Mesothelial cell of epicardium (in vitro differentiated cells): ENCODE data around the gene FAM184B. TPM values are rescaled to one million over a fixed set of nuclear protein-coding genes. Genes with fewer than 3 reads are reported as not detected.

Source experiments
- DNase-seq, 2 experiments: peaks; one replicate each; pipeline ENCODE4 v3.0.0; 2021; ENCODE audit warnings: low spot score in 2 of 2; ENCODE audit not compliant: unreplicated experiment in 2 of 2
- H3K27ac Mint-ChIP-seq: 2 replicates; pipeline ENCODE4 v1.8.0; 2021; ENCODE audit warnings: mixed read lengths
- H3K27me3 Mint-ChIP-seq: 2 replicates; pipeline ENCODE4 v1.8.0; 2021; ENCODE audit warnings: low read depth, mixed read lengths
- H3K36me3 Mint-ChIP-seq: 2 replicates; pipeline ENCODE4 v1.8.0; 2021; ENCODE audit warnings: mixed read lengths
- H3K4me1 Mint-ChIP-seq: 2 replicates; pipeline ENCODE4 v1.8.0; 2021; ENCODE audit warnings: mixed read lengths
- H3K4me3 Mint-ChIP-seq: 2 replicates; pipeline ENCODE4 v1.8.0; 2021; ENCODE audit warnings: mild to moderate bottlenecking, moderate library complexity, mixed read lengths
- H3K9me3 Mint-ChIP-seq: 2 replicates; pipeline ENCODE4 v1.8.0; 2021; ENCODE audit warnings: mixed read lengths
- total RNA-seq: library from RNA; stranded (reverse); gene quantifications from 3 replicates; pipeline ENCODE4 v1.2.1, GENCODE V29; 2021
- TF ChIP-seq, protein P1 (sequence below): fragments of 200-600 bp; sonication (generic); IDR thresholded peaks from one replicate; pipeline ENCODE4 v1.5.0; 2021; ENCODE audit warnings: antibody characterized with exemption; ENCODE audit not compliant: unreplicated experiment

The FAM184B gene
- total RNA-seq, 1 donor from 2014 or later = 0.04 TPM

DNA sequence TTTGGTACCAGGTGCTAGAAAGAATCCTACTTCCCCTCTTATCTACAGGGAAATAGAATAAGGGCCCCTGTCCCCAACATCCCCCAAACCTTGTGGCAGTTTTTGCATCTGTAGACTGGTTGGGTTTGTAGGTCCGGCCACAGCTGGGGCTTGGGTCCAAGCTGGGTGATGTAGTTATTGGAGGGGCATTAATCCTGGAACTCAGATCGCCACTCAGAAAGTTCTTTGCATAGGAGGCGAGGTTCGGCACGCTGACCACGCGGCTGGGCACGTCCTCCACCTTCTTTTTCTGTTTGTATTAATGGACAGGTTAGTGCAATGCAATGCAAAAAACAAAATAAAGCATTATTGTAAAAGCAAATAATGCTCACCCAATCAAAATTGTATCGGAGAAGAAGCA, 147.8 kb downstream of the FAM184B start:
- H3K36me3 Mint-ChIP-seq = peaks cover 36% of the 10 kb centered on the region
- no peak for DNase-seq
- H3K27me3 Mint-ChIP-seq = no peaks in the 10 kb centered on the region
- TF ChIP-seq, protein P1, sequence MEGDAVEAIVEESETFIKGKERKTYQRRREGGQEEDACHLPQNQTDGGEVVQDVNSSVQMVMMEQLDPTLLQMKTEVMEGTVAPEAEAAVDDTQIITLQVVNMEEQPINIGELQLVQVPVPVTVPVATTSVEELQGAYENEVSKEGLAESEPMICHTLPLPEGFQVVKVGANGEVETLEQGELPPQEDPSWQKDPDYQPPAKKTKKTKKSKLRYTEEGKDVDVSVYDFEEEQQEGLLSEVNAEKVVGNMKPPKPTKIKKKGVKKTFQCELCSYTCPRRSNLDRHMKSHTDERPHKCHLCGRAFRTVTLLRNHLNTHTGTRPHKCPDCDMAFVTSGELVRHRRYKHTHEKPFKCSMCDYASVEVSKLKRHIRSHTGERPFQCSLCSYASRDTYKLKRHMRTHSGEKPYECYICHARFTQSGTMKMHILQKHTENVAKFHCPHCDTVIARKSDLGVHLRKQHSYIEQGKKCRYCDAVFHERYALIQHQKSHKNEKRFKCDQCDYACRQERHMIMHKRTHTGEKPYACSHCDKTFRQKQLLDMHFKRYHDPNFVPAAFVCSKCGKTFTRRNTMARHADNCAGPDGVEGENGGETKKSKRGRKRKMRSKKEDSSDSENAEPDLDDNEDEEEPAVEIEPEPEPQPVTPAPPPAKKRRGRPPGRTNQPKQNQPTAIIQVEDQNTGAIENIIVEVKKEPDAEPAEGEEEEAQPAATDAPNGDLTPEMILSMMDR = no peak
- H3K4me1 Mint-ChIP-seq = no peaks in the 10 kb centered on the region
- no peak overlapping the region for H3K4me3 Mint-ChIP-seq
- H3K27ac Mint-ChIP-seq = no peak overlapping the region
- H3K9me3 Mint-ChIP-seq = no peaks in the 10 kb centered on the region

DNA sequence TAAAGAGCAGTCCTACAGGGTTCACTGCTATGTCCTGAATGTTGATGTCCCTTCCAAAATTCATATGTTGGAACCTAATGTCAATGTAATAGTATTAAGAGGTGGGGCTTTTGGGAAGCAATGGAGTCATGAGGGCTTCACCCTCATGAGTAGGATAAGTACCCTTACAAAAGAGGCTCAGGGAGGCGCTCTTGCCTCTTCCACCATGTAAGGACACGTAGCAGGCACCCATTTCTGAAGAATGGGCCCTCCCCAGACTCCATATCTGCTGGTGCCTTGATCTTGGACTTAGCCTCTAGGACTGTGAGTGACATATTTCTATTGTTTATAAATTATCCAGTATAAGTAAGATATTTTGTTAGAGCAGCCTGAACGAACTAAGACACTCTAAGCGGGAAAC, 151.2 kb downstream of the FAM184B start:
- TF ChIP-seq, protein P1 = no peak
- no peak for DNase-seq
- Mint-ChIP-seq H3K9me3 (no peaks in the 10 kb centered on the region), H3K4me1 (no peaks in the 10 kb centered on the region), H3K36me3 (peaks cover 51% of the 10 kb centered on the region), H3K4me3 (no peak overlapping the region), H3K27me3 (no peaks in the 10 kb centered on the region), H3K27ac (no peak overlapping the region)

DNA sequence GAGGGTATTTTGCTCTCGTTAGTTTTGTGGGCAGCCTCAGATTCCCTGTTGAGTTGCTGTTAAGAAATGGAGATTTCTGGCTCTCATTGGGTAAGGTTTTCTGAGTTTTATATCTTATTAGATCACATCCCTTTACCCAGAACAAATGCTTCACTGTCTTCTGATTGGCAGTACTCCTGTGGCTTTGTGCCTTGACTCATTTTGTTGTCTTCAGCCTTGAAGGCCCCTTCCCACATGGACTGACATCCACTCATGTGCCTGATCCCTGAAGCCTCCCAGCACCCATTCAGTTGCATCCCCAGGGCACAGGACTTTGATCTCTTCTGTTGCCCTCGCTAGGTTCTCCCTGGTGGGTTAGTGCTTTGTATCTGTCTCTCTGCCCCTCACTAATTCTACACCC, 156.6 kb downstream of the FAM184B start:
- TF ChIP-seq, protein P1 = no peak
- H3K36me3 Mint-ChIP-seq = peaks cover 57% of the 10 kb centered on the region
- H3K27me3 Mint-ChIP-seq = no peaks in the 10 kb centered on the region
- no peak for DNase-seq
- no peak overlapping the region for H3K27ac Mint-ChIP-seq
- H3K4me3 Mint-ChIP-seq = no peak overlapping the region
- H3K4me1 Mint-ChIP-seq = no peaks in the 10 kb centered on the region
- H3K9me3 Mint-ChIP-seq = no peaks in the 10 kb centered on the region

DNA sequence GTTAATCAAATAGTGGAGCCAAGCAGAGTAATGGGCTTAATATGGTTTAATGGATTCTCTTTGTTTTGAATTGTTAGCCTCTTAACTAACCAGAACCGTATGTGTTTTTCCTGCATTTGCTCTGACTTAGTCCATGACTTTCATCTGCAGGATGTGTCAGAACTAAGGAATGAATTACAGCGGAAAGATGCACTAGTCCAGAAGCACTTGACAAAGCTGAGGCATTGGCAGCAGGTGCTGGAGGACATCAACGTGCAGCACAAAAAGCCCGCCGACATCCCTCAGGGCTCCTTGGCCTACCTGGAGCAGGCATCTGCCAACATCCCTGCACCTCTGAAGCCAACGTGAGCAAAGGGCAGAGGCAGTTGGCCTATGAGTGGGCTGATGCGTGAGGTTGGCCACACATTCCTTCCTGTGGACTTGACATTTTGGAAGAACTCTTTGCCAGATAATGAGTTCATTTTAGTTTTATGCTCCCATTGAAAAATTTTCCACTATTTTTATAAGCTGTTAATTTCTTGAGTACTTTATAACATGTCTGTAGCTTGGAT, 157.9 kb downstream of the FAM184B start:
- DNase-seq = no peak
- TF ChIP-seq, protein P1 = no peak
- Mint-ChIP-seq H3K4me1 (peaks cover 2% of the 10 kb centered on the region), H3K36me3 (peaks cover 52% of the 10 kb centered on the region), H3K27me3 (no peaks in the 10 kb centered on the region), H3K4me3 (no peak overlapping the region), H3K27ac (no peak overlapping the region), H3K9me3 (no peaks in the 10 kb centered on the region)

DNA sequence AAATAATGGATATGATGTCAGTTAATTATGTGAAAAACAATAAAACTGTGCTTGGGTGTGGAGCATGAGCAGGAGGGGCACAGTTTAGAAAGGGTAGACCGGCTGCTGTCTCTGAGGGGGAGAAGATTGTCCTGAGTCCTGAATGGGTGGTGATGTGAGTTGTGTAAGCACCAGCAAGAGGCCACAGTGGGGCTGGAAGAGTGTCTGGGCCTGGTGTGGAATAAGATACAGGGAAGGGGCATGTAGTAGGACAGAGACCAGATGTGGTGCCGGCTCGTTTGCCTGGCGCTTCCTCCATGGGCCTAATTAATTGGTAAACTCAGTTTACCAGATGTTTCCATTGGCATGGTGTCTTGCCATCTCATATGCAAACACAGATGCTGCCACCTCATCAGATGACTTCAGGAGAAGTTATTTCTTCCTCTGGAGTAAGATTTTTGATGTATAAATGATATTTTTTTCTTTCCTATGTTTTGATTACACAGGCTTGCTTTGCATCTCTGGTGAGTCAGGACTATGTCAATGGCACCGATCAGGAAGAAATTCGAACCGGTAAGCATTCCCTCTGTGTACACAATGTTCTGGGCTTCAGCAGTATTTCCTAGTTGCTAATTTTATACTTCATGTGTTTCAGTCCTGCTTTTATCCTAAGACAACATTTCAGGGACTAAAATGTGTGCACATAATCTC, 161.9 kb downstream of the FAM184B start:
- H3K9me3 Mint-ChIP-seq = no peaks in the 10 kb centered on the region
- H3K4me1 Mint-ChIP-seq = peaks cover 21% of the 10 kb centered on the region
- no peaks in the 10 kb centered on the region for H3K27me3 Mint-ChIP-seq
- TF ChIP-seq, protein P1 = no peak
- no peak overlapping the region for H3K27ac Mint-ChIP-seq
- no peak for DNase-seq
- no peak overlapping the region for H3K4me3 Mint-ChIP-seq
- H3K36me3 Mint-ChIP-seq = peaks cover 36% of the 10 kb centered on the region
